Measurements from ENCODE around the gene PSMD5. TPM values are rescaled to one million over a fixed set of nuclear protein-coding genes. Genes with fewer than 3 reads are reported as not detected.

The PSMD5 gene
- total RNA-seq, 1 experiment from 2014 or later = 53.0 TPM

- ATAC-seq = no peak
- H3K4me1 ChIP-seq (ENCODE audit: control insufficient read depth, insufficient read depth, low read length) = peaks cover 8% of the 10 kb centered on the region
- no peaks in the 10 kb centered on the region for H3K9me3 ChIP-seq (ENCODE audit: control insufficient read depth, insufficient read depth, low read depth, low read length)
- ChIA-PET CTCF (no interaction called here), POLR2A (no interaction called here)
- DNase-seq (ENCODE audit: low read depth, low spot score) = no peak
- TF ChIP-seq SIN3A (IDR thresholded peaks at IDR 0.05; ENCODE audit: borderline replicate concordance, insufficient read depth, low read depth, low read length) (no peak), POLR2AphosphoS5 (IDR thresholded peaks at IDR 0.05; ENCODE audit: low read depth, low read length) (no peak), CTCF (IDR thresholded peaks at IDR 0.05) (no peak), TCF7L2 (IDR thresholded peaks at IDR 0.05; ENCODE audit: low read depth, low read length) (no peak), REST (IDR thresholded peaks at IDR 0.05; ENCODE audit: insufficient read depth in 1 of 2, low read depth in 2 of 2, low read length in 1 of 2) (no peak)
- H3K27ac ChIP-seq (ENCODE audit: low read length) = no peak overlapping the region
- no peaks in the 10 kb centered on the region for H3K36me3 ChIP-seq (ENCODE audit: control insufficient read depth, insufficient read depth, low read length)
- in situ Hi-C loops (cut with HindIII; ENCODE audit: low pct_unique_long_range_greater_than_20kb, low sequenced_read_pairs) = no loop called here
- intact Hi-C loops (cut with micrococcal nuclease; ENCODE audit: unreplicated experiment) = no loop called here
- BruUV-seq (replicated peaks) = no TSS peak
- H3K4me3 ChIP-seq (ENCODE audit: low read depth in 2 of 2, low read length in 2 of 2) = no peak overlapping the region
- H3K27me3 ChIP-seq (ENCODE audit: control insufficient read depth, insufficient read depth, low read length) = no peaks in the 10 kb centered on the region
Observed at GRCh38 chr9:120882935-120883607, 40.3 kb upstream of the PSMD5 start.

- peaks cover 26% of the 10 kb centered on the region for H3K4me1 ChIP-seq (ENCODE audit: control insufficient read depth, insufficient read depth, low read length)
- H3K4me3 ChIP-seq (ENCODE audit: low read depth in 2 of 2, low read length in 2 of 2) = no peak overlapping the region
- no TSS peak for BruUV-seq (replicated peaks)
- no peaks in the 10 kb centered on the region for H3K27me3 ChIP-seq (ENCODE audit: control insufficient read depth, insufficient read depth, low read length)
- ATAC-seq (no peak), DNase-seq (ENCODE audit: low read depth, low spot score) (no peak)
- ChIA-PET CTCF (no interaction called here), POLR2A (no interaction called here)
- TF ChIP-seq CTCF (IDR thresholded peaks at IDR 0.05) = no peak
- no peaks in the 10 kb centered on the region for H3K9me3 ChIP-seq (ENCODE audit: control insufficient read depth, insufficient read depth, low read depth, low read length)
- H3K36me3 ChIP-seq (ENCODE audit: control insufficient read depth, insufficient read depth, low read length) = no peaks in the 10 kb centered on the region; the same call in 1 of the 2 replicates
- H3K27ac ChIP-seq (ENCODE audit: low read length) = no peak overlapping the region
- intact Hi-C loops (cut with micrococcal nuclease; ENCODE audit: unreplicated experiment) = loop anchor here (5.0 kb wide), 1 partner anchor 48 kb away; the partner anchor contains the start of gene TRAF1
- in situ Hi-C loops (cut with HindIII; ENCODE audit: low pct_unique_long_range_greater_than_20kb, low sequenced_read_pairs) = no loop called here
Observed at GRCh38 chr9:120879446-120879845, 36.7 kb upstream of the PSMD5 start.
